Stimulated activated CD4-positive, alpha-beta T cell treated with anti-CD3 and anti-CD28 coated beads, Interleukin-12 subunit alpha, Interleukin-12 subunit beta, amount 100 ng/mL, for 24 hours (primary cell): ENCODE data around the gene ZSCAN25.
A peak's percentile ranks its signal among the peaks of the same experiment; 100 is the strongest.
"Not testable (repeated sequence)": the region's sequence is repeated elsewhere in the genome, so short reads cannot be mapped to it uniquely, and the experiment has no call there.

Source experiments
- DNase-seq, 2 experiments: peaks; one replicate each; pipeline ENCODE4 v3.0.0-alpha.2; 2020; ENCODE audit warnings: low read depth in 2 of 2

The ZSCAN25 gene

GRCh38 chr7:99616359-99617191 lies at the start of gene ZSCAN25:
Gene ZSCAN25, plus strand, starts transcription at chr7:99616946. Its CDS starts 2,661 bp downstream, at chr7:99619607.
- peak; percentile 77 to 83 for DNase-seq

GRCh38 chr7:99568770-99569169 lies 48.0 kb upstream of the ZSCAN25 start:
- DNase-seq, result not testable (repeated sequence)

GRCh38 chr7:99571768-99572167 lies 45.0 kb upstream of the ZSCAN25 start:
- no peak for DNase-seq

- no peak for DNase-seq
Measured at GRCh38 chr7:99573257-99573656, 43.5 kb upstream of the ZSCAN25 start.

GRCh38 chr7:99576251-99576650 lies 40.5 kb upstream of the ZSCAN25 start:
- no peak for DNase-seq

GRCh38 chr7:99579281-99579955 lies 37.3 kb upstream of the ZSCAN25 start:
- DNase-seq, result no peak

- DNase-seq, result peak; percentile 17 to 29
Measured at GRCh38 chr7:99579956-99580777, 36.6 kb upstream of the ZSCAN25 start.

GRCh38 chr7:99580778-99581332 lies 35.9 kb upstream of the ZSCAN25 start:
- DNase-seq, result not testable (repeated sequence)

GRCh38 chr7:99588868-99589267 lies 27.9 kb upstream of the ZSCAN25 start:
- DNase-seq, result no peak

GRCh38 chr7:99594948-99595745 lies 21.6 kb upstream of the ZSCAN25 start:
- DNase-seq, result no peak

- no peak for DNase-seq
Measured at GRCh38 chr7:99596408-99596955, 20.3 kb upstream of the ZSCAN25 start.

- no peak for DNase-seq
Measured at GRCh38 chr7:99597762-99598501, 18.8 kb upstream of the ZSCAN25 start, which contains the start of gene TMEM225B. Gene TMEM225B, plus strand, starts transcription at chr7:99598267. Its CDS starts 6,122 bp downstream, at chr7:99604389.

- DNase-seq, result no peak
Measured at GRCh38 chr7:99599836-99600235, 16.9 kb upstream of the ZSCAN25 start.

GRCh38 chr7:99601656-99602310 lies 15.0 kb upstream of the ZSCAN25 start:
- no peak for DNase-seq

GRCh38 chr7:99605527-99605926 lies 11.2 kb upstream of the ZSCAN25 start:
- DNase-seq, result no peak

GRCh38 chr7:99606531-99606930 lies 10.2 kb upstream of the ZSCAN25 start:
- DNase-seq, result no peak

- no peak for DNase-seq
Measured at GRCh38 chr7:99607548-99607947, 9.2 kb upstream of the ZSCAN25 start.

GRCh38 chr7:99614495-99614894 lies 2.3 kb upstream of the ZSCAN25 start:
- DNase-seq, result no peak

- no peak for DNase-seq
Measured at GRCh38 chr7:99615989-99616358, 772 bp upstream of the ZSCAN25 start.
